NCI-H1048 (cell line): ENCODE results near the gene SLC22A25.
"Not testable (repeated sequence)": the region's sequence is repeated elsewhere in the genome, so short reads cannot be mapped to it uniquely, and the experiment has no call there.

Experiments
- DNase-seq: peaks from one replicate; lab custom pipeline; 2025; lab: John Stamatoyannopoulos, UW

SLC22A25 gene

GRCh38 chr11:63235471-63236461 is 7.6 kb downstream of the SLC22A25 start:
- not testable (repeated sequence) for DNase-seq

GRCh38 chr11:63229815-63230214 is 13.6 kb downstream of the SLC22A25 start:
- DNase-seq: no peak

DNA sequence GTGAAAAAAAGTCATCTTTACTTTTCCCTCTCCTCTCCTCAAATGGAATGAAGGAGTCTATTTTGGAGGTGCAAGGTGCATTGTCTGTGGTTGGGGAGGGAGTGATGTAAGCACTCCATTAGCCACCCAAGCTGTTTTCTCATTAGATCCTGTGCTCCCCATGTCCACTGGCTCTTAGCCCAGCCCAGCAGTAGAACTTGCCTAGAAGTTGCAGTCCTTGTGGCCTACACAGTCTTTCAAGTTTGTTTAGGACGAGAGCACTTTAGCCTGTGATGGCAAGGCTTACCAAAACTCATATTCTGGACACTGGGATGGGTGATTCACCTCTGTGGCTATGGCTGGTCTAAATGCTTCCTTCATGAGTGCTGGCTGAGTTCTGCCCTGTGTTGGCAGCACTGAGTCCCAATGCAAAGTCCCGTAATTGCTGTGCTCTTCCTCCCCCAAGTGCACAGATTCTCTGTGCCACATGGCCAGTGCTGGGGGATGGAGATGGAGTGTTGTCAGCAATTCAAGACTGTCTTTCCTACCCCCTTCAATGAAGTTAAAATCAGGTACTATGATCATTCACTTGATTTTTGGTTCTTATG is 15.8 kb downstream of the SLC22A25 start:
- no peak for DNase-seq

DNA sequence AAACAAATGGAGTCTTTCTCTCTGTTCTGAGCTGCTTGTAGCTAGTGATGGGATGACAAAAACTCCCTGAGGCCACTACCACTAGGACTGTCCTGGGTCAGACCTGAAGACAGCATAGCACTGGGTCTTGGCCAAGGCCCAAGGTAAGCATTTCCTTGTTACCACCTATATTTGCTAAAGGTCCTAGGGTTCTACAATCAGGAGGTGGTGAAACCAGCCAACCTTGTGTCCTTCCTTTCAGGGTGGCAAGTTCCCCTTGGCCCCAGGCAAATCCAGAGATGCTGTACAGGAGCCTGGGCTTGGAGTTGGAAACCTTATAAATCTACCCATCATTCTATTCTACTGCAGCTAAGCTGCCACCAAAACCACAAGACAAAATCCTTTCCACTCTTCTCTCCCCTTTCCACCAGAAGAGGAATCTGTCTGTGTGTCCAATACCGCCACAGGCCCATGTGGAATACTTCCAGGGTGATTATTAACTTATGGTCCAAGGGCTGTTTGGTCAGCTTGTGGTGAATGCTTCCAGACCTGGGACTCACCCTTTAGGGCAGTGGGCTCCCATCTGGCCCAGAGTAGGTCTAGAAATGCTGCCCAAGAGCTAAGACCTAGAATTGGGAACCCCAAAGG is 16.8 kb downstream of the SLC22A25 start:
- no peak for DNase-seq

DNA sequence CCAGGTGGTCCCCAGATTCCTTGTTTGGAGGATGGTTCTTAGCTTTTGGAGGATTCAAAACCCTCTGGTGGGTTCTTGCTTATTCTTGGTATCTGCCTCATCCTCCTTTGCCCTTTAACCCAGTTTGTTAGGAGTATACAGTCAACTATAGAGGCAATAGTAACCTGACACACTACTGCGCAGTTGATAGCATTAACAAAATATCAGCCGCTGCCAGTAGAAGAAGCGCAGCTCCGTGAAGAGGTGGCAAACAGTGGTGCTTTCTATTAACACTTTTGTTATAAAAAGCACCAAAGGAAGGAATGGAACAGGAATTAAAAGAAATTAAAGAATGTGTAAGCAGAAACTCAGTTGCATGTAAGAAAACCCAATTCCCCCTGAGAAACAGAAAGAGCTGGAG is 29.3 kb downstream of the SLC22A25 start:
- DNase-seq: no peak

GRCh38 chr11:63212742-63213141 is 30.7 kb downstream of the SLC22A25 start:
- DNase-seq: no peak

GRCh38 chr11:63210111-63210510 is 33.3 kb downstream of the SLC22A25 start:
- DNase-seq: no peak
